OCI-LY3 (cell line): Measurements from ENCODE around the gene CDH4.

Experiments used
- H2AFZ ChIP-seq: fragments of 200-600, 300-600 bp; shearing (Covaris generic); 2 replicates; pipeline ENCODE4 v1.6.0; 2014; ENCODE audit warnings: antibody characterized with exemption, low read depth, low read length
- H3K27ac ChIP-seq: fragments of 200-600, 300-600 bp; sonication (generic); 2 replicates; pipeline ENCODE4 v1.5.1; 2014; ENCODE audit warnings: mild to moderate bottlenecking, low read length, moderate library complexity, mixed read lengths
- H3K27me3 ChIP-seq: fragments of 200-600, 300-600 bp; sonication (generic); 2 replicates; pipeline ENCODE4 v1.6.1; 2014; ENCODE audit warnings: low read depth, low read length, mixed read lengths
- H3K36me3 ChIP-seq: fragments of 200-600, 300-600 bp; sonication (generic); replicated peaks from 2 replicates; pipeline ENCODE3; 2014; ENCODE audit warnings: low read depth, low read length, mixed read lengths
- H3K4me1 ChIP-seq: fragments of 300-600, 200-600 bp; sonication (generic); 2 replicates; pipeline ENCODE4 v1.6.1; 2014; ENCODE audit warnings: low read length, mixed read lengths
- H3K4me2 ChIP-seq: fragments of 200-600, 300-600 bp; sonication (generic); 2 replicates; pipeline ENCODE4 v1.6.1; 2014; ENCODE audit warnings: low read length, mixed read lengths
- H3K4me3 ChIP-seq: fragments of 300-600, 200-600 bp; sonication (generic); 2 replicates; pipeline ENCODE4 v1.5.1; 2014; ENCODE audit warnings: antibody characterized with exemption, mild to moderate bottlenecking, low read length, moderate library complexity
- H3K79me2 ChIP-seq: fragments of 300-600, 200-600 bp; shearing (Covaris generic); 2 replicates; pipeline ENCODE4 v1.6.1; 2014; ENCODE audit warnings: mild to moderate bottlenecking, low read length, mixed read lengths
- H3K9ac ChIP-seq: fragments of 300-600, 200-600 bp; shearing (Covaris generic); 2 replicates; pipeline ENCODE4 v1.6.0; 2014; ENCODE audit warnings: mild to moderate bottlenecking, low read length, moderate library complexity
- H3K9me3 ChIP-seq: fragments of 200-600, 300-600 bp; shearing (Covaris generic); 2 replicates; pipeline ENCODE4 v1.6.1; 2014; ENCODE audit warnings: low read length, mixed read lengths; ENCODE audit not compliant: insufficient read depth
- H4K20me1 ChIP-seq: fragments of 200-600, 300-600 bp; sonication (generic); 2 replicates; pipeline ENCODE4 v1.6.1; 2016; ENCODE audit warnings: low read length, mixed read lengths; ENCODE audit not compliant: insufficient read depth
- EZH2phosphoT487 ChIP-seq: fragments of 200-600 bp; shearing (Covaris generic); IDR thresholded peaks from 2 replicates; pipeline ENCODE4 v1.6.1; 2018; ENCODE audit warnings: antibody characterized with exemption, mixed run types, low read depth
- TF ChIP-seq, protein P1 (sequence below): fragments of 200-600, 300-600 bp; sonication (generic); IDR thresholded peaks from 2 replicates; pipeline ENCODE4 v1.5.1; 2014; ENCODE audit warnings: antibody characterized with exemption, low read length, low read depth

The CDH4 gene

DNA sequence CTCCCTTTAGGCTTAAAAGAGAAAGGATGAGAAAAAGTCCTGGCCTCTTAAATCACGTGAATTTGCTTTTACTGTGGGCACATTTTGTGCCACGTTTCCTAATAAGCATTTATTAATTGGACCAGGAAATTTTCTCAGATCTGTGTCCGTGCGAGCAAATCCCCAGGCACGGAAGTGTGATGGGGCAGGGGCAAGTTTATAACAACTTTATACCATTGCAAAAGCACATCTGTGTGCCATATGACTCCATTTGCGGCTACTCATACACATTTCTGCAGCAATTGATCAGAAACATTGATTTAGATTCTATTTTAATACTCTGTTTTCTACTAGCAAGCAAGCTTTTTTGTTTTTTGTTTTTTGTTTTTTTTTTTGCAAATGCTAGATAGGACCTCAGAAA is 440.4 kb downstream of the CDH4 start:
- Histone ChIP-seq H3K4me3 (no peak overlapping the region), H3K4me1 (no peaks in the 10 kb centered on the region), H3K9me3 (no peaks in the 10 kb centered on the region), H3K36me3 (no peaks in the 10 kb centered on the region), H3K27me3 (0 out of 2 replicates have a peak, but pooled peaks cover 4% of the 10 kb centered on the region), H3K4me2 (no peak overlapping the region), H2AFZ (no peak overlapping the region), H4K20me1 (no peaks in the 10 kb centered on the region), H3K79me2 (no peaks in the 10 kb centered on the region), H3K27ac (no peak overlapping the region), H3K9ac (no peak overlapping the region)
- TF ChIP-seq, protein P1, sequence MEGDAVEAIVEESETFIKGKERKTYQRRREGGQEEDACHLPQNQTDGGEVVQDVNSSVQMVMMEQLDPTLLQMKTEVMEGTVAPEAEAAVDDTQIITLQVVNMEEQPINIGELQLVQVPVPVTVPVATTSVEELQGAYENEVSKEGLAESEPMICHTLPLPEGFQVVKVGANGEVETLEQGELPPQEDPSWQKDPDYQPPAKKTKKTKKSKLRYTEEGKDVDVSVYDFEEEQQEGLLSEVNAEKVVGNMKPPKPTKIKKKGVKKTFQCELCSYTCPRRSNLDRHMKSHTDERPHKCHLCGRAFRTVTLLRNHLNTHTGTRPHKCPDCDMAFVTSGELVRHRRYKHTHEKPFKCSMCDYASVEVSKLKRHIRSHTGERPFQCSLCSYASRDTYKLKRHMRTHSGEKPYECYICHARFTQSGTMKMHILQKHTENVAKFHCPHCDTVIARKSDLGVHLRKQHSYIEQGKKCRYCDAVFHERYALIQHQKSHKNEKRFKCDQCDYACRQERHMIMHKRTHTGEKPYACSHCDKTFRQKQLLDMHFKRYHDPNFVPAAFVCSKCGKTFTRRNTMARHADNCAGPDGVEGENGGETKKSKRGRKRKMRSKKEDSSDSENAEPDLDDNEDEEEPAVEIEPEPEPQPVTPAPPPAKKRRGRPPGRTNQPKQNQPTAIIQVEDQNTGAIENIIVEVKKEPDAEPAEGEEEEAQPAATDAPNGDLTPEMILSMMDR: no peak
- TF ChIP-seq EZH2phosphoT487: no peak

DNA sequence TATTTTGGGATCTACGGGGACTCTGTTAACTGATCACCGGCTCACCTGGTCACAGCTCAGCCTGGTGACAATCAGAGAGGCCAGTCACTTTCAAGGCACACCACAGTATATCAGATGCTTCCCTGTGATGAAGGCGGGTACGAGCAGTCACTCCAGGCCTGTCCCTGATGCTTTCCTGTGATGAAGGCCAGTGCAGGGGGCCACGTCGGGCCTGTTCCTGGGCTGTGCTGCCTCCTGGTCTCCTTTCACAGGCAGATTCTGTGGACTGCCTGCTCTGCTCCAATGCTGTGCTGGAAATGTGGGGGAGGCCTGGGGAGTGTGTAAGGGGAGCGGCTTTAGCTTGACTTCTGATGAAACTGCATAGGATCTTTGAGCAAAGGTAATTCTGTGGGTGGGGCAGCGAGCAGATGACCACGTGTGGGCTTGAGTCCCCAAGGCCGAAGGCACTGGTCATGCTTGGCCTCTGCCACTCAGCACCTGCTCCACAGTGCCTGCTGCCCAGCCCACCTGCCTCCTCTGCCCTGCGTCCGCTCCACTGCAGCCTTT is 441.1 kb downstream of the CDH4 start:
- Histone ChIP-seq H3K4me3 (no peak overlapping the region), H3K9me3 (no peaks in the 10 kb centered on the region), H4K20me1 (no peaks in the 10 kb centered on the region), H3K27ac (no peak overlapping the region), H3K9ac (no peak overlapping the region), H3K4me1 (no peaks in the 10 kb centered on the region), H3K79me2 (no peaks in the 10 kb centered on the region), H2AFZ (no peak overlapping the region), H3K27me3 (0 out of 2 replicates have a peak, but pooled peaks cover 4% of the 10 kb centered on the region), H3K4me2 (no peak overlapping the region), H3K36me3 (no peaks in the 10 kb centered on the region)
- TF ChIP-seq, protein P1: no peak
- no peak for TF ChIP-seq EZH2phosphoT487

DNA sequence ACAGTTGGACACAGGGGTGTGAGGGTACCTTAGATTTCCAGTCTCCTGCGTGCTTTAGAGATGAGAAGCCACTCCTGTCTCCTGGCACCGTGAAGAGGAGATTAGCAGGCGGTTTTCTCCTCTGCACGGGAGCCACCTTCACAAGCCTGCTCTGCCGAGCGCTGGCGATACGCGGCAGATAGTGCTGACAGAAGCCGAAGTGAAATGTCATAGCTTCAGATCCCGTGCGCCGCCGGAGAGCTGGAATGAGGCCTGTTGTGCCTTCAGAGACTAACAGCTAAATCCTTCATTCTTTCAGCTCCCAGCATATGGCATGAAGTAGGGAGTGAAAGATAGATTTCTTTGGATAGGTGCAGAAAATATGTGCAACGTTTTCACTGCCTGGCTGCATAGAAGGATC is 442.6 kb downstream of the CDH4 start:
- Histone ChIP-seq H4K20me1 (no peaks in the 10 kb centered on the region), H3K4me2 (no peak overlapping the region), H3K9me3 (no peaks in the 10 kb centered on the region), H3K79me2 (no peaks in the 10 kb centered on the region), H3K9ac (no peak overlapping the region), H3K4me3 (no peak overlapping the region), H2AFZ (no peak overlapping the region), H3K27me3 (0 out of 2 replicates have a peak, but pooled peaks cover 4% of the 10 kb centered on the region), H3K27ac (no peak overlapping the region), H3K4me1 (no peaks in the 10 kb centered on the region), H3K36me3 (no peaks in the 10 kb centered on the region)
- TF ChIP-seq EZH2phosphoT487: no peak
- TF ChIP-seq, protein P1: no peak

DNA sequence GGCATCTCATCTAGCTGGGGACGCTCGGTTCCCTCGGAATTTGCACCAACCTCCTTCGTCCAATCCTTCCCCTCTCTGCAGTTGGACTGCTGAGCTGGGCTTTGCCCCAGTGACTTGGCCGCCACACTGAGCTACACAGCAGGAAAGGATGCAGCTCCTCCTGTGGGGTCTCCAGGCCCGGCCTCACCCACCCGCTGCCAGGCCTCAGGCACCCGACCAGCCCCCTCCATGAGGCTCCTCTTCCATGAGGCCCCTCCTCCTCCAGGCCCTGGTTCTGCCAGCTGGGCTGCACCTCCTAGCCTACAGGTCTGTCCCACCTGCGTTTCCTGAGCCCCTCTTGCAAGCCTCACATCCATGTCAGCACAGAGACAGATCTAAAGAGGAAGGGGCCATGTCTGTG is 443.7 kb downstream of the CDH4 start:
- H3K79me2 ChIP-seq: no peaks in the 10 kb centered on the region
- no peaks in the 10 kb centered on the region for H3K4me1 ChIP-seq
- 0 out of 2 replicates have a peak, but pooled peaks cover 4% of the 10 kb centered on the region for H3K27me3 ChIP-seq

More for the DNA sequence above, 443.7 kb downstream of the CDH4 start:
- no peak overlapping the region for H3K27ac ChIP-seq
- H3K4me3 ChIP-seq: no peak overlapping the region
- H3K36me3 ChIP-seq: no peaks in the 10 kb centered on the region
- no peak overlapping the region for H3K4me2 ChIP-seq
- no peaks in the 10 kb centered on the region for H3K9me3 ChIP-seq
- H3K9ac ChIP-seq: no peak overlapping the region
- TF ChIP-seq, protein P1: no peak
- no peak for TF ChIP-seq EZH2phosphoT487
- no peaks in the 10 kb centered on the region for H4K20me1 ChIP-seq
- H2AFZ ChIP-seq: no peak overlapping the region
